Measurements from ENCODE around the gene NRG4.
A peak's percentile ranks its signal among the peaks of the same experiment; 100 is the strongest.
"Not testable (repeated sequence)": the region's sequence is repeated elsewhere in the genome, so short reads cannot be mapped to it uniquely, and the experiment has no call there.

Gene NRG4

DNA sequence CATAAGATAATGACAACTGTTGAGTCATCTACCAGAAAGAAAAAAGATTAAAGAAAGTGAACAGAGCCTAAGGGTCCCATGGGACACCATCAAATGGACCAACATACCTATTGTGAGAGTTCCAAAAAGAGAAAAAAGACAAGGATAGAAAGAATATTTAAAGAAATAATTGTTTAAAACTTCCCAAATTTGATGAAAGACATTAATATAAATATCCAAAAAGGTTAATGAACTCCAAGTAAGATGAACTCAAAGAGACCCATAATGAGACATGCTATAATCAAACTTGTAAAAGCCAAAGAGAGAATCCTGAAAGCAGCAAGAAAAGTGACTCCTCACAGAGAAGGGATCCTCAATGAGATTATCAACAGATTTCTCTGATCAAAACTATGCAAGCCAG, 8.9 kb downstream of the NRG4 start:
- H3K4me3 ChIP-seq (ENCODE audit: low read depth, low read length) = no peak overlapping the region
- DNase-seq (ENCODE audit: low read depth) = no peak

DNA sequence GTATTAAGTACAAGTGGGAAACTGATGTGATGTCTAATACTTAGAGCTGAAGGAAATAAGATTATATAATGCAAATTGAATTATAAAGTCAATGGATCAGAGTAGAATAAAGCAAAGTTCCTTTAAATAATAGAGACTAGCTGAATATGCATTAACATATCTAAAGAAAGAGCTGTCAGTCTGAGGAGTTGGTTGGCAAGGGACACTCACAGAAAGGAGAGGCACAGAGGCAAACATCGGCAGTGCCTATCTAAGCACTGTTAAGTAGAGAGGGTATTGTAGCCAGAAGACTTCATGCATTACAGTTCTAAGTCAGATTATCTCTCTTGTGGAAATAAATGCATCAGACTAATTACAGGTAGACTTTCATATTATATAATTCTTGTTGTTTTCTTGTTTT, 16.6 kb downstream of the NRG4 start:
- no peak overlapping the region for H3K4me3 ChIP-seq (ENCODE audit: low read depth, low read length)
- DNase-seq (ENCODE audit: low read depth) = no peak

DNA sequence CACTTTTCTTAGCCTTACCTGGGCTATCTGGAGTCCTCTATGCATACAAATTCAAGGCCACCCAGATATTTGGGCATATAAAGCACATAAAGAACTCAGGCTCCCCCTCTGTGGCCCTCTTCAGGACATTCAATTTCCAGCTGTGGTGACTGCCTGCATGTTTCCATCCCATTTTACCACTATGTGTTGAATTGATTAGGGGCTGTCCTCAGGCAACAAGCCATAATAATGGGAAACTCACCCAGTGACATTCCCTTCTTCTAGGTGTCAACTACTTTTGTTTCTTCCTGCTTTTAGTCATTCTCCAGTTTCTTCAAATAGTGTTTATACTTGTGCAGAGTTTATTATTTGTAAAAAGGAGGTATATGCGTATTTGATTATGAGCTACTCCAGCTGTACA, 18.0 kb downstream of the NRG4 start:
- H3K4me3 ChIP-seq (ENCODE audit: low read depth, low read length) = no peak overlapping the region
- DNase-seq (ENCODE audit: low read depth) = no peak

DNA sequence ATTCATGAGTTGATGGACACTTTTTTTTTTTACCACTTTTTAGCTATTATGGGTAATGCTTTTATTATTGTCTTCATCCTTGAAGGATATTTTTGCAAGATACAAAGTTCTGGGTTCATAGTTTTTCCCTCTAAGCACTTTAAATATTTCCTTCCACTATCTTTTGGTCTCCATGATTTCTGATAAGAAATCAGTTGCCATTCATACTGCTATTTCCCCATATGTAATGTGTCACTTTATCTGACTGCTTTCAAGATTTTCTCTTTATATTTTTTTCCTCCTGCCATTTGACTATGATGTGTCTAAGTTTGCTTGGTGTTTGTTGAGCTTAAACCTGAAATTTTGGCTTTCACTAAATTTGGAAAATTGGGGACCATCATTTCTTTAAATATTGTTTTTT, 19.3 kb downstream of the NRG4 start:
- DNase-seq (ENCODE audit: low read depth) = no peak
- no peak overlapping the region for H3K4me3 ChIP-seq (ENCODE audit: low read depth, low read length)

DNA sequence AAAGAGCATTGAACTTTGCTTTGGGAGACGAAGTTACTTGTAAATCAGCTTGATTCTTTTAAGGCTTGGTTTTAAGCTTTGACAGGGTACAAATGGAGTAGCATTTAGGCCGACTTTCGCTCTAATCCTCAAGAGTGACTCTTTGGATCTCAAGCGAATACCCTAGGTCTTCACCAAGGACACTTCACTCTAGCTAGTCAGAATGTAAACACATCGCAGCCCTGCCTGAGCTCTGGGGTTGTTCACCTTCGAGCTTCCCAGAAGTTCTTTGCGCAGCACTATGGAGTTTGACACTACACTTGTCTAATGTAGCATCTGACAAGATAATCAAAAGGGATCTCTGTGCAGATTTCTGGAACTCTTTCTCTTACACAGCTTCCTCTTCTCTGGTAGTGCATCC, 22.3 kb downstream of the NRG4 start:
- H3K4me3 ChIP-seq (ENCODE audit: low read depth, low read length) = no peak overlapping the region

DNA sequence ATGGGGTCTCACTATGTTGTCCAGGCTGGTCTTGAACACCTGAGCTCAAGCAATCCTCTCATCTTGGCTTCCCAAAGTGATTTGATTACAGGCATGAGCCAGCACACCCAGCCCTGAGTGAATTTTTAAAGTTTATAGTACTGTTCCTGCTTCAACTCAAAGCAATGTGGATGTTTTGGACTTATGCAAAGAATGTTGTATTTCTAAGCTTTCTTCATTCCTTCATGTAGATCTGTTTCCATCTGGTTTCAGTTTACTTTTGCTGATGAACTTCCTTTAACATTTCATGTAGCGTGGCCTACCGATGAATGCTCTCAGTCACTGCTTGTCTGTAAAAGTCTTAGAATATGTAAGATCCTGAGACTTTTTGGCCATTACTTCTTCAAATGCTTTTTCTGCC, 23.2 kb downstream of the NRG4 start:
- no peak for DNase-seq (ENCODE audit: low read depth)
- no peak overlapping the region for H3K4me3 ChIP-seq (ENCODE audit: low read depth, low read length)

More for the DNA sequence above, 22.3 kb downstream of the NRG4 start:
- DNase-seq (ENCODE audit: low read depth) = no peak

DNA sequence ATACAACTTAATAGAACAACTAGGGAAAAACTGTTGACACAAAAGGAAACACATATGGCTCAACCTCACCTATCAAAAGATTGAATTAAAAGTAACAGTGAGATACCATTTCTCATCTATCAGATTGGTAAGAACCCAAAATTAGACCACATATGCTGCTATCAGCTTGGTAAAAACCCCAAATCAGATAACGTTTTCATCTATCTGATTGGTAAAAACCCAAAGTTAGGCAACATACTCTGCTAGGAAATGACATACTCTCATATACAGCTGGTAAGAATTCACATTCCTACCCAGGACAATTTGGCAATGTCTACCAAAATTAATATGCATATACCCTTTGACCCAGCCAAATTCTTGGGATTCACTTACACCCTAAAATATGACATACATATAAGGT, 26.3 kb downstream of the NRG4 start:
- DNase-seq (ENCODE audit: low read depth) = no peak
- H3K4me3 ChIP-seq (ENCODE audit: low read depth, low read length) = no peak overlapping the region

DNA sequence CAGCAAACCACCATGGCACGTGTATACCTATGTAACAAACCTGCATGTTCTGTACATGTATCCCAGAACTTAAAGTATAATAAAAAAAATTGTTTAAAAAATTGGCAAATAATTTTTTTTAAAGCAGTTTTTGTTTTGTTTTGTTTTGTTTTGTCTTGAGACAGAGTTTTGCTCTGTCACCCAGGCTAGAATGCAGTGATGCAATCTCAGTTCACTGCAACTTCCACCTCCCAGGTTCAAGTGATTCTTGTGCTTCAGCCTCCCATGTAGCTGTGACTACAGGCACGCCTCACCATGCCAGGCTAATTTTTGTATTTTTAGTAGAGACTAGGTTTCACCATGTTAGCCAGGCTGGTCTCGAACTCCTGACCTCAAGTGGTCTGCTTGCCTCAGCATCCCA, 27.5 kb downstream of the NRG4 start:
- not testable (repeated sequence) for DNase-seq (ENCODE audit: low read depth); H3K4me3 ChIP-seq (ENCODE audit: low read depth, low read length)

DNA sequence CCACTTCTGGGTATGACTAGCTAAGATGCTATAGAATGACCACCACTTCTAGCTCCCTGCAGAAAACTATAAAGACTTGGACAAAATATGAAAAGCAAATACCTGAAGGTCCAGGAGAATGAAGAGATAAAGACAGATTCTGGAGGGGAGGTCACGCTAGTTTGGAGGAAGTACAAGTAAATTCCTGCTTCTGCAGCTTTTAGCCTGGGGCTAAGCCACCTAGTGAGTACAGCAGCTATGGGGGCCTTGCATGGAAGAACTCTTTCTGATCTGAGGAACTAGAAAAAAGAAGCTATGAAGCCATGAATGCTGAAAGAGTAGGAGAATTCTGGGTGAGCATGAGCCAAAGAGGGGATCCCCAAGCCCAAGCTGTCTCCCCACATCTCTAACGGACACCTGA, 29.8 kb downstream of the NRG4 start:
- H3K4me3 ChIP-seq (ENCODE audit: low read depth, low read length) = no peak overlapping the region
- no peak for DNase-seq (ENCODE audit: low read depth)

DNA sequence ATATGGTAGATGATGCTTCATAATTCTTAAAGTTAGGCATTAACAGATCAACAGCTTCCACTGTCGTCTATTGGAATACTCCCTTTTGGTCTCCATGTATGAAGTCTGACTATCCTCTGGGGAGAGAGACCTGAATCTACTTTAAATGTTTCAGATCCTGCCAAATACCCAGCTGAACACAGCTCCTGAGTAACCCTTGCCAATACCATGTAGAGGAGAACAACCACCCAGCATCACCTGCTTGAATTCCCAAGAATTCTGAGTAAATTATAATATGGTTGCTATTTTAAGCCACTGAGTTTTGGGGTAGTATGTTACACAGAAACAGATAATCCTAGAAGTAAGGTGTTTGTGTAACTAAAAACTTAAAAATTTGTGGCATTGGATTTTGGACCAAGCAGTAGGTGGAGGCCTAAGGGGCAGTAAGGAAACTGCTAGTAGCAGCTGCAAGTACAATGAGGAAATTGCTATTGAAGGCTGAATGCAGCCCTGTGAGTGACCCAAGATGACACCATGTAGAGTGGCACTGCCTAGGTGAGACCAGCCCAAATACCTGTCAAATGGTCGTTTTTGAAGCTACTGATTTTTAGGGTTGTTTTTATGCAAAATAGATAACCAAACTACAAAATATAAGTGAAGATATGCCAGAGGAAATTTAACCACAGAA, 30.9 kb downstream of the NRG4 start:
- no peak overlapping the region for H3K4me3 ChIP-seq (ENCODE audit: low read depth, low read length)
- DNase-seq (ENCODE audit: low read depth) = no peak

DNA sequence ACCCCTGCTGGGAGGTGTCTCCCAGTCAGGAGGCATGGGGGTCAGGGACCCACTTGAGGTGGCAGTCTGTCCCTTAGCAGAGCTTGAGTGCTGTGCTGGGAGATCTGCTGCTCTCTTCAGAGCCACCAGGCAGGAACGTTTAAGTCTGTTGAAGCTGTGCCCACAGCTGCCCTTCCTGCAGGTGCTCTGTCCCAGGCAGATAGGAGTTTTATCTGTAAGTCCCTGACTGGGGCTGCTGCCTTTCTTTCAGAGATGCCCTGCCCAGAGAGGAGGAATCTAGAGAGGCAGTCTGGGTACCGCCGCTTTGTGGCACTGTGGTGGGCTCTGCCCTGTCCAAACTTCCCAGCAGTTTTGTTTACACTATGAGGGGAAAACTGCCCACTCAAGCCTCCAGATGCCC, 35.5 kb downstream of the NRG4 start:
- H3K4me3 ChIP-seq (ENCODE audit: low read depth, low read length); DNase-seq (ENCODE audit: low read depth): not testable (repeated sequence)

DNA sequence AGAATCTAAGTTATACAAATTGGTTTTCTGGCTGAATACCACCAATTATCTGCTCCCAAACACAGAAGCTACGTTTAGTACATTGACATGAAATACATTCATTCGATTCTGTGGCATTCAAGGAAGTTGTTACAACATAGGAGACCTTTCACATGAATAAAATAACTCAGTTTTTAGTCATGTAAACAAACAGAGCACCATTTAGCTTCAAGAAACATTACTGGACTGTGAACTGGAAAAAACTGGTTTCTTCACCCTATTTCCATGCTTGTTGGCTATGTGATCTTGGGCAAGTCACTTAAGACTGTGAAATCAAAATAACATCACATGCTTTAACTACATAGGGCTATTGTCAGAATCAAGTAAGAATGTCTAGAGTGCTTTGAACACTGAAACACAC, 46.2 kb downstream of the NRG4 start:
- no peak for DNase-seq (ENCODE audit: low read depth)
- H3K4me3 ChIP-seq (ENCODE audit: low read depth, low read length) = no peak overlapping the region

DNA sequence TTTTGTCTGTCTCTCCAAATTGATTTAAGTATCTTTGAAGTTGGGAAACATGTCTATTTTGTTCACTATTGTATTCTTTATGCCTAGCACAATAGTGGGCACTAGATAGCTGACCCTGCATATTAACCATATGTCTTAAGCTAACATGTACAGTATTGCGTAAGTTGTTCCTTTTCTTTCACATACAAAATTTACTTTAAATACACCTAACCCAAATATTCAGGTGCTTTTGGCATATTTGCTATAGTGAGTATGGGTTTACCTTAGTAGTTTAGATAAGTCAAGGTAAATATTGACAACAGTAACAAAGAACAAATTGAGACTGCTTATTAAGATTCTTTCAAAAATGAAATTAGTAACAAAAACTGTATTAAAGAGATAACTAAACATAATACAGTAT, 50.9 kb downstream of the NRG4 start:
- DNase-seq (ENCODE audit: low read depth) = no peak
- no peak overlapping the region for H3K4me3 ChIP-seq (ENCODE audit: low read depth, low read length)

DNA sequence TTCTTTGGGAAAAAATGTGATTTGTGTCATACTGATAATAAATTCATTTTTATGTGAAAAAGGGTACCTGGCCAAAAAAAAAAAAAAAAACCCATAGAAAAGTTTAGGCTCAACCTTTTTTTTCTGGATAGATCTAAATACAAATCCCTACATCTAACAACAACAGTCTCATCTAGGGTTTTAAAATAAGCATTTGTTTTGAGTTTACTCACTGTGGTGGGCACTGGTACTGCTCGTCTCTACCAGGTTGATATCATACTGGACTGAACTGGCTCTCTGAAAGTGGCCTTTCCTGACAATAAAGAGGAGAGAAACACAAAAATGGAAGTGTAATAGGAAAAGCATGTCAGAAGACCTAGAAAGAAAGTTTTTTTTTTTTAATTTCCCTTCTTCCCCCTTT, 56.5 kb downstream of the NRG4 start:
- DNase-seq (ENCODE audit: low read depth) = no peak
- no peak overlapping the region for H3K4me3 ChIP-seq (ENCODE audit: low read depth, low read length)

DNA sequence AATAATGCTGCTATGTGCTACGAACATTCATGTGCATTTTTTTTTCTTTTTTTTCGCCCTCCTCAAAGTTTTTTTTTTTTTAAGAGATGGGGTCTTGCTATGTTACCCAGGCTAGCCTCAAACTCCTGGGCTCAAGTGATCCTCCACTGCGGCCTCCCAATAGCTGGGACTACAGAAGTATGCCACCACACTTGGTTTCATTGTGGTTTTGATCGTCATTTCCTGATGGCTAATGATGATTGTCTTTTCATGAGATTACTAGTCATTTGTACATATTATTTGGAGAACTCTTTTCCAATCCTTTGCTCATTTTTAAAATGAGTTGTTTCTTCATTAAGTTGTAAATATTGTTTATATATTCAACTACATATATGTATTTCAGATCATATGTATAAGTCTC, 59.7 kb downstream of the NRG4 start:
- H3K4me3 ChIP-seq (ENCODE audit: low read depth, low read length) = no peak overlapping the region
- DNase-seq (ENCODE audit: low read depth) = no peak

DNA sequence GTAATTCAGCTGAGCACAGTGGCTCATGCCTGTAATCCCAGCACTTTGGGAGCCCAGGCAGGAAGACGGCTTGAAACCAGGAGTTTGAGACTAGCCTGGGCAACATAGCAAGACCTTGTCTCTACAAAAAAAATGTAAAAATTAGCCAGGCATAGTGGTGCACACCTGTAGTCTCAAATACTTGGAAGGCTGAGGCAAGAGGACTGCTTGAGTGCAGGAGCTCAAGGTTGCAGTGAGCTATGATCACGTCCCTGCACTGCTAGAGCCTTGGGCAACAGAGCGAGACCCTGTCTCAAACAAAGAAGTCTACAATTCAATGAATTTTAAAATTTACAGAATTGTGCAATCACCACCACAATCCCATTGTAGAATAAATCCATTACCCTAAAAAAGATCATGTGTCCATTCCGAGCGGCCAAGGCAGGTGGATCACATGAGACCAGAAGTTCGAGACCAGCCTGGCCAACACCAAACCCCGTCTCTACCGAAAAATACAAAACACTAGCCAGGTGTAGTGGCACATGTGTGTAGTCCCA, 63.4 kb downstream of the NRG4 start:
- no peak overlapping the region for H3K4me3 ChIP-seq (ENCODE audit: low read depth, low read length)
- DNase-seq (ENCODE audit: low read depth) = no peak

DNA sequence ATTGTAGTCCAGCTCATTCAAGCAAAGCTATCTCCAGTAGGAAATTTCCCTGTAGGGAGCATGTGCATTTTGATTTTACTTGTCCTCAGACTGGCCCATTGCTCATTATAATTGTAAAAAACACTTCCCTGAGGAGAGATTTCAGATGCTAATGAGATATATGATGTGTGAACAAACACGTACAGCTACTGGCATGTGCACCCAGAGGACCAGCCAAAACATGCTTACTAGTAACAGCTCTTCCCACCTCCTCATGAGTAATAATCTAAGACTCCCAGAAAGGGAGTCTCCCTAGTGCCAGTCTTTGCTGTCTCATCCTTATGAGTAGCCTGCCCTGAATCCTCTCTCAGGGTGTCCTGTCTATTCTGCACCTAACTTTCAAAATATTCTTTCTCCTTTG, 65.1 kb downstream of the NRG4 start:
- DNase-seq (ENCODE audit: low read depth) = peak; percentile 86

DNA sequence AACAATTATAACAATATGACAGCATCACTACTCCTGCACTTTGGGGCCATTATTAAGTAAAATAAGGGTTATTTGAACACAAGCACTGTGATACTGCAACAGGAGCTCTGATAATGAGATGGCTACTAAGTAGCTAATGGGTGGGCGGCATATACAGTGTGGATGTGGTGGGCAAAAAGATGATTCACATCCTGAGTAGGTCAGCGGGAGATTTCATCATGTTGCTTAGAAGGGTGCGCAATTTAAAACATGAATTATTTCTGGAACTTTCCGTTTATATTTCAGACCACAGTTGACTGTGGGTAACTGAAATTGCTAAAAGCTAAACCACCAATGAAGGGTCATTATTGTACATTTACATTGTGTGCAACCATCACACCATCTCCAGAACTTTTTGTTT, 66.3 kb downstream of the NRG4 start:
- DNase-seq (ENCODE audit: low read depth) = peak; percentile 60

More for the DNA sequence above, 65.1 kb downstream of the NRG4 start:
- no peak overlapping the region for H3K4me3 ChIP-seq (ENCODE audit: low read depth, low read length)

DNA sequence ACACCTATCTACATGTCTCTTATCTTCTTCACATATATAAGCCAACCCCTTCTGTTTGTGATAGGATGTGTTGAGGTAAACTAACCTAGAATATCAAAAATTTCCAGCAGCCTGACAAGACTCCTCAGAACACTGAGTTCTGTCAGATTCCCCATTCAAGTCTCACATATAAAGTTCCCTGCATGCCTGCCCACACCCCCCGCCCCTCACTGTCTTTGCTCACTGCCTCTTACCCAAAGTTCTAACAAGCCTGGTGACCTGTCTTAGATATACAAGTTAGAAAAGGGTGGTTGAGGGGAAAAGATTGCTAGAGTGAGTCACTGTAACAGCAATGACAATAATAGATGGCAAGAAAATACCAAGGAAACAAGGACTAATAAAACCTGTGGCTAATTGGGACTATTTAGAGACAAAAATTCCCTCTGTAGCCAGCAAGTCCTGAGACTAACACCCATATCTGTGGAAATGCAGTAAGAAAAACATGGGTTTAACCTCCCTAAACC, 68.5 kb downstream of the NRG4 start:
- DNase-seq (ENCODE audit: low read depth) = no peak

More for the DNA sequence above, 66.3 kb downstream of the NRG4 start:
- no peak overlapping the region for H3K4me3 ChIP-seq (ENCODE audit: low read depth, low read length)

DNA sequence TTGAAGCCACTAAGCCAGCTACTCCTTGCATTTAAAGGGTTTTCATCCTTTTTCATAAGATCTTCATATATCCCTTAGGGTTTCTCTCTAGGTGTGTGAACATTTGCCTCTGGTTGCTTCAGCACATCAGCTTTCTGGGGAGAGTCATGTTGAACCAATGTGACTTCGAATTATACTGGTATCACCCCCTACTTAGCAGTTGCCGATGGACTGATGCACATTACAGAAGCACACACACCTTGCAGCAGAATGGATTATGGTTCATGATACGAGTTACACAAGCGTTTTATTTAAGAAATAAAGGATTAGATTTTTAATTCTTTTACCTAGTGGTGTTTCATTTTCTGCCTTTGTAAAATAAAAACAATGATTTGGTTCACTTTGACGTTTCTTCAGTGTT, 69.0 kb downstream of the NRG4 start:
- DNase-seq (ENCODE audit: low read depth) = no peak
- H3K4me3 ChIP-seq (ENCODE audit: low read depth, low read length) = no peak overlapping the region

More for the DNA sequence above, 68.5 kb downstream of the NRG4 start:
- no peak overlapping the region for H3K4me3 ChIP-seq (ENCODE audit: low read depth, low read length)

DNA sequence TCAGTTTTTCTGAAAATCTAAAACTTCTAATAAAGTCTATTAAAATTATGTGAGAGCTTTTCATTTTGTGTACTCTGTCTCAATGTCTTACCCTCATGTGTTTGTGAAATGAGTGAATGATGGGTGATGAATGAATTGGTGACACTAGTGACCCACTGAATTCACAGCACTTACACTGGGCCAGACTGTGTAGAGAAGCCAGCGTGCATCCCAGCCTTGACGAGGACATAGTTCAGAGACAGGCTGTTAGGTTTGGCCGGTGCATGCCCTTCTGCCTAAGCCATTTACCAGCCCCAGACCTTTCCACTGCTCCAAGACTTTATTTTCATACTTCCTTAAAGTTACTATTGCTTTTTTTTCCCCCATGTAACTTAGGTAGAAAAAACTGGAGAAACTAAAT, 69.8 kb downstream of the NRG4 start:
- DNase-seq (ENCODE audit: low read depth) = no peak
- no peak overlapping the region for H3K4me3 ChIP-seq (ENCODE audit: low read depth, low read length)
